HG02642 (cell line): ENCODE results near the gene ERBB2.
"Not testable (repeated sequence)": the region's sequence is repeated elsewhere in the genome, so short reads cannot be mapped to it uniquely, and the experiment has no call there.

Source experiments
- ATAC-seq: cut with Tn5 transposase; IDR thresholded peaks from one replicate; pipeline ENCODE4 v1.9.1; 2021; ENCODE audit warnings: mild to moderate bottlenecking; ENCODE audit not compliant: unreplicated experiment, poor library complexity

The ERBB2 gene

DNA sequence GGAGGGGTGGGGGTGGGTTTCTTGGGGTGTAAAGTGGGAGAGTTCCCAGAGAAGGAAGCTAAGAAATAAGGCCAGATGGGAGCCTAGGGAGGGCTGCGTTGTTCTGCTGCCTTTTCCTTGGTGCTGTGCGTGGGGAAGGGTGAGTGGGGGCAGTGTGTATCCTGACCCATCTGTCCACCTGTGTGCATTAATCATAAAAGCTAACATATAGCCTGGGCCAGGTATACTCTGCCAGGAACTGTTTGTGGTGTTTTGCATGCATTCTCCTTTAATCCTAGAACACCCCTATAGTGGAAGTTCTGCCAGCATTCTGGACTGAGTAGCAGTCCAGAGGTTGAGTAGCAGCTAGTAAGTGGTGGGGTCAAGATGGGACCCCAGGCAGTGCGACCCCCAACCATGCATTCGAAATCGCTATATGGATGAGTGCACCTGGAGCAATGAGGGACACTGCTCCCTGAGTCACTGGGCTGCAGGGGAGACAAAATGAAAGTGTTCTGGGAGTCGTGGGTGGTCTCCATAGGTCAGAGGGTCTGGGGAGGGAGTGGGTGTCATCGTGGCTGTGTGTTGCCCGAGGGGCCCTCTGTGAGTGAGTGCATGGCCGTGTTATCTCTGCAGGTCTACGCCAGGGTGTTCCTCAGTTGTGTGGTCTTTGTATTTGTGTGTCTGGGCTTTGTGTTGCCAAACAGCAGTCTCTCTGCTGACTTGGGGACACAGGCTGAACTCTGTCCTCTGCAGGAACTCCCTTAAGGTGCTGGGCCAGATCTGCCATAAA lies 1.3 kb downstream of the ERBB2 start:
- no peak for ATAC-seq

DNA sequence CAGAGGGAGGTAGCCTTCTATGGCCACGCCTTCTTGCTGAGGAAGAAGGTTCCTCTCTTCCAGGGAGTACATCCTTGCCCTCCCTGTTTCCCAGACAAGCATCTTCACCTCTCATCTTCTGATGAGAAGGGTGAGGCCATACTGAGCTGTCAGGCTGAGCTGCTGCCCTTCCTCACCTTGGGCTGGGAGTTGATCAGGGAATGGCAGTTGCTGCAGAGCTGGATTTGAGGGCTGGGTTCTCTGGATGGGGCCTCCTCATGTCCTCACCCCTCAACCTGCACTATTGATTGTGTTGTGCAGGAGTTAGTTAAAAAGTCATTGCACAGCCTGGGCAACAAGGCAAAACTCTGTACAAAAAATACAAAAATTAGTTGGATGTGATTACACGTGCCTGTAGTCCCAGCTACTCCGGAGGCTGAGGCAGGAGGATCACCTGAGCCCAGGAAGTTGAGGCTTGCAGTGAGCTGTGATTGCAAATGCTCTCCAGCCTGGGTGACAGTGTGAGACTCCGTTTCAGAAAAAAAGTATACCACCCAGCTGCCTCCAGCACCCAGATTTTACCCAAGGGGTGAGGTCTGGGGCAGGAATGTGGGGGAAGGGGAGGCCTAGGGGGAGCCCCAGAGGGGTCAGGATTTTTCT lies 2.0 kb downstream of the ERBB2 start:
- no peak for ATAC-seq

DNA sequence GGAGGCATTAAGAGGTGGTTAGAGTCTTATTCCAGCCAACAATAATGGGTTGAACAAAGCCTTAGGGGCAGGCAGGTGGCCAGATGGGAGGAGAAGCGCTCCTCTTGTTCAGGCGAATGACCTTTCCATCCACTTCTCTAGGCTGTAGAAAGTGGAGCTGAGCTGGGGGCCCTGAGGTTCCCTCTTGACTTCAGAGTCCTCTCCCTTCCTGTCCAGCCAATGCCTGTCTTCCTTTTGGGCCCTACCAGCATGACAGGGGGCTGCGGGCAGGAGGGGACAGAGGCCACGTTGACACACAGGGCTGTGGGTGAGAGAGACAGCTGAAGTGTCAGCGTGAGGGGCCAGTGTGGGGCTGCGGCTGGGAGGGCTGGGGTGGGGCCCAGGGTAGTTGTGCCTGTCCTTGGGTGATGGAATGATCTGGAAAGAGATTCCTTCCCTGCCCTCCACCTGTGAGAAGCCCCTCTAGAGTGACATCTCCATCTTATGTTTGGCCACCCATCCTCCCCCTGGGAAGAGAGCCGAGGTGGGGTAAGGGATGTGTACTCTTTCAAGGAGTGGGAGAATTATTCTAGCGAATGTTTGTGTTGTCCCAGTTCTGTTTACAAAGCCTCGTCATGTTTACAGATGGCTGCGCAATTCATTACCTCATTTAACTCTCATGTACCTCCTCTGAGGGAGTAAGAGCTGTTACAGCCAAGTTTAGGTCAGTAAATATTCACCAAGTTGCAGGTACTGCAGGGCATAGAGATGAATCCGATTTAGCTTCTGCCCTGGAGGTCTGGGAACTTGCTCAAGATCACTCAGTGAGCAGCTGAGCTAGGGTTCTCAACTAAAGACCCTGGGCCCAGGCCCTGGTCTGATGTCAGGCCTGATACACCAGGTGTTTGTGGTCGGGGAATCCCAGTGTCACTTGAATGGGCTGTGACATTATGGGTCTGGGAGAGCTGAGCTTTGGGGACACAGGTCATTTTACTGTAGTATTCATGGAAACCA lies 3.3 kb downstream of the ERBB2 start:
- no peak for ATAC-seq

DNA sequence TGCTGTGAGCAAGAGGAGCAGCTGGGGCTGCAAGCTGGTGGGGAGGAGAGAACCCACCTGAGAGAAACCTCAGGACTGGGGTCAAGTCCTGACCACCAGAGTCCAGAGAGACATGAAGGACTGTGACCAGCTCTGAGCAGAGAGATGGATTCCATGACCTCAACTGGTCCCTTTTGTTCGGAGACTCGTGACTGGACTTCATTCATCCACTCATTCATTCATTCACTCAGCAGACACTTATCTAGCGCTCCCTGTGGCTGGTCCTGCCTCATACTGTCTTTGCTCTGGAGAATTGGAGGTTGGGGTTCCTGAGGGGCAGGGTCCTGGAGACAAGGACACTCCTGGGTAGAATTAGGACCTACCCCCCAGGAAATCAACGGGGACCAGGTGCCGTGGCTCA lies 4.0 kb downstream of the ERBB2 start:
- ATAC-seq, result no peak

GRCh38 chr17:39704821-39705551 lies 5.1 kb downstream of the ERBB2 start:
- no peak for ATAC-seq

- no peak for ATAC-seq
These were observed 6.0 kb downstream of the ERBB2 start for GRCh38 chr17:39705786-39706348.

- ATAC-seq, result no peak
These were observed 6.5 kb downstream of the ERBB2 start for GRCh38 chr17:39706383-39706782.

DNA sequence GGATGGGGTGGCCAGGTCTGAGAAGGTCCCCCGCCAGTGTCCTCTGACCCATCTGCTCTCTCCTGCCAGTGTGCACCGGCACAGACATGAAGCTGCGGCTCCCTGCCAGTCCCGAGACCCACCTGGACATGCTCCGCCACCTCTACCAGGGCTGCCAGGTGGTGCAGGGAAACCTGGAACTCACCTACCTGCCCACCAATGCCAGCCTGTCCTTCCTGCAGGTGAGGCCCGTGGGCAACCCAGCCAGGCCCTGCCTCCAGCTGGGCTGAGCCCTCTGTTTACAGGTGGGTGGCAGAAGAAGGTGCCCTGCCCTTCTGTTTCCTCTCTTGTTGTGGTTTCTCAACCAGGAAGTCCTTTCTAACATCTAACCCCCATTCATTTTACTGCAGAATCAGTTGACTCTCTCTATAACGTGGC lies 7.1 kb downstream of the ERBB2 start:
- no peak for ATAC-seq

GRCh38 chr17:39709319-39709997 lies 9.6 kb downstream of the ERBB2 start:
- ATAC-seq, result no peak

- ATAC-seq, result no peak
These were observed 10.4 kb downstream of the ERBB2 start for GRCh38 chr17:39709998-39710964.

GRCh38 chr17:39711071-39711470 lies 11.2 kb downstream of the ERBB2 start:
- ATAC-seq, result not testable (repeated sequence)

GRCh38 chr17:39711851-39712250 lies 12.0 kb downstream of the ERBB2 start:
- ATAC-seq, result no peak

- ATAC-seq, result no peak
These were observed 14.4 kb downstream of the ERBB2 start for GRCh38 chr17:39714234-39714633.

- ATAC-seq, result no peak
These were observed 15.7 kb downstream of the ERBB2 start for GRCh38 chr17:39715375-39716072.

DNA sequence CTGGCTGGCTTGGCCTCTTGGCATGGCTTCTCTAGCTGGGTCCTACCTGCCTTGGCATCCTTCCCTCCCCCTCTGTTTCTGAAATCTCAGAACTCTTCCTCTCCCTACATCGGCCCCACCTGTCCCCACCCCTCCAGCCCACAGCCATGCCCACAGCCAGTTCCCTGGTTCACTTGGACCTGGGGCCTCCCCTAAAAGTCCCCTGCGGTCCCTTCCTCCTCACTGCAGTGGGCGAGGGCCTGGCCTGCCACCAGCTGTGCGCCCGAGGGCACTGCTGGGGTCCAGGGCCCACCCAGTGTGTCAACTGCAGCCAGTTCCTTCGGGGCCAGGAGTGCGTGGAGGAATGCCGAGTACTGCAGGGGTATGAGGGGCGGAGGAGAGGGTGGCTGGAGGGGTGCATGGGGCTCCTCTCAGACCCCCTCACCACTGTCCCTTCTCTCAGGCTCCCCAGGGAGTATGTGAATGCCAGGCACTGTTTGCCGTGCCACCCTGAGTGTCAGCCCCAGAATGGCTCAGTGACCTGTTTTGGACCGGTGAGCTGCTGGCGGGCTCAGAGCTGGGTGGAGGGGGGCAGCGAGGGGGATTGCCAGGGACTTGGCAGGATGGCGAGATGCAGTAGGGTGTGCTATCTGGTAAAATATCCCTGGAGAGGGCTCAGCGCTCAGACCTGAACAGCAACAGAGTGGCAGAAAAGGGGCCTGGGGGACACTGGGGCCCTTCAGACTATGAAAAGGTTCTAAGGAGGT lies 16.4 kb downstream of the ERBB2 start:
- ATAC-seq, result no peak

DNA sequence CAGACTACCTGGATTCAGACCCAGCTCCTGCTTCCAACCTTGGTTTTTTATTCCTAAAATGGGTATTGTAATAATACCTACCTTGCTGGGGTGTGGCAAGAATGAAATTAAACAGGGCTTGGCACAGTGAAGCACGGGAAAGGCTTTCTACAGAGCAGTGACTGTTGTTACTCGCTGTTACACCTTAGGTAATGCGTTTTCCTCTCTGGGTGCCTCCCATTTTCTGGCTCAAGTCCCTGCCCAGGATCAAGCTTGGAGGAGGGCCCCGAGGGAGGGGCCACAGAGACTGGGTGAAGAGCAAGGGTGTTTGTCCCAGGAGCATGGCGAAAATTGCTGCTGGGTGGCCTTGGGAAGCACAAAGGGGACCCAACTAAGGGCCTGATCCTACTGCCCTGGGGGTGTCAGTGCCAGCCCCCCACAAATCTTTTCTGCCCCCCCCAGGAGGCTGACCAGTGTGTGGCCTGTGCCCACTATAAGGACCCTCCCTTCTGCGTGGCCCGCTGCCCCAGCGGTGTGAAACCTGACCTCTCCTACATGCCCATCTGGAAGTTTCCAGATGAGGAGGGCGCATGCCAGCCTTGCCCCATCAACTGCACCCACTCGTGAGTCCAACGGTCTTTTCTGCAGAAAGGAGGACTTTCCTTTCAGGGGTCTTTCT lies 17.1 kb downstream of the ERBB2 start:
- ATAC-seq, result no peak
